Nephron progenitor cell (in vitro differentiated cells): Measurements from ENCODE around the gene FCGBP.

ENCODE experiments used
- DNase-seq: peaks from one replicate; pipeline ENCODE4 v3.0.0; 2021
- H3K27ac Mint-ChIP-seq: 2 replicates; pipeline ENCODE4 v1.8.0; 2021; ENCODE audit warnings: mild to moderate bottlenecking, moderate library complexity, mixed read lengths
- H3K27me3 Mint-ChIP-seq: 2 replicates; pipeline ENCODE4 v1.8.0; 2021; ENCODE audit warnings: mild to moderate bottlenecking, low read depth, mixed read lengths; ENCODE audit not compliant: poor library complexity
- H3K36me3 Mint-ChIP-seq: 2 replicates; pipeline ENCODE4 v1.8.0; 2021; ENCODE audit warnings: low read depth, mixed read lengths
- H3K4me1 Mint-ChIP-seq: 2 replicates; pipeline ENCODE4 v1.8.0; 2021; ENCODE audit warnings: mixed read lengths
- H3K4me3 Mint-ChIP-seq: 2 replicates; pipeline ENCODE4 v1.8.0; 2021; ENCODE audit warnings: mild to moderate bottlenecking, moderate library complexity, mixed read lengths
- H3K9me3 Mint-ChIP-seq: 2 replicates; pipeline ENCODE4 v1.8.0; 2021; ENCODE audit warnings: mild to moderate bottlenecking, moderate library complexity, mixed read lengths
- TF ChIP-seq, protein P1 (sequence below): fragments of 200-600 bp; sonication (generic); IDR thresholded peaks from 2 replicates; pipeline ENCODE4 v1.5.0; 2021; ENCODE audit warnings: antibody characterized with exemption

The FCGBP gene

DNA sequence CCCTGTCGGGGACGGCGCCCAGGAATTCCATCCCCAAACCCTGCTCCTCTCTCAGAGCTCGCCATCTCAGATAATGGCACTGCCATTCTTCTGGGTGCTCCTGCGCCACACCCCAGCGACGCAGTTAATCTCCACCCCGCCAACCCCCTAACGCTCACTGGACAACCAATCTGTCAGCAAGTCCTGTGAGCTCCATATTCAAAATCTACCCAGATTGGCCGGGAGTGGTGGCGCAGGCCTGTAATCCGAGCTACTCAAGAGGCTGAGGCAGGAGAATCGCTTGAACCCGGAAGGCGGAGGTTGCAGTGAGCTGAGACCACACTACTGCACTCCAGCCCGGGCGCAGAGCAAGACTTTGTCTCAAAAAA is 18.6 kb downstream of the FCGBP start:
- no peak for DNase-seq
- Mint-ChIP-seq H3K36me3 (no peaks in the 10 kb centered on the region), H3K9me3 (no peaks in the 10 kb centered on the region), H3K27ac (no peak overlapping the region), H3K4me1 (no peaks in the 10 kb centered on the region), H3K4me3 (no peak overlapping the region), H3K27me3 (peaks cover 14% of the 10 kb centered on the region)
- TF ChIP-seq, protein P1, sequence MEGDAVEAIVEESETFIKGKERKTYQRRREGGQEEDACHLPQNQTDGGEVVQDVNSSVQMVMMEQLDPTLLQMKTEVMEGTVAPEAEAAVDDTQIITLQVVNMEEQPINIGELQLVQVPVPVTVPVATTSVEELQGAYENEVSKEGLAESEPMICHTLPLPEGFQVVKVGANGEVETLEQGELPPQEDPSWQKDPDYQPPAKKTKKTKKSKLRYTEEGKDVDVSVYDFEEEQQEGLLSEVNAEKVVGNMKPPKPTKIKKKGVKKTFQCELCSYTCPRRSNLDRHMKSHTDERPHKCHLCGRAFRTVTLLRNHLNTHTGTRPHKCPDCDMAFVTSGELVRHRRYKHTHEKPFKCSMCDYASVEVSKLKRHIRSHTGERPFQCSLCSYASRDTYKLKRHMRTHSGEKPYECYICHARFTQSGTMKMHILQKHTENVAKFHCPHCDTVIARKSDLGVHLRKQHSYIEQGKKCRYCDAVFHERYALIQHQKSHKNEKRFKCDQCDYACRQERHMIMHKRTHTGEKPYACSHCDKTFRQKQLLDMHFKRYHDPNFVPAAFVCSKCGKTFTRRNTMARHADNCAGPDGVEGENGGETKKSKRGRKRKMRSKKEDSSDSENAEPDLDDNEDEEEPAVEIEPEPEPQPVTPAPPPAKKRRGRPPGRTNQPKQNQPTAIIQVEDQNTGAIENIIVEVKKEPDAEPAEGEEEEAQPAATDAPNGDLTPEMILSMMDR, result no peak

DNA sequence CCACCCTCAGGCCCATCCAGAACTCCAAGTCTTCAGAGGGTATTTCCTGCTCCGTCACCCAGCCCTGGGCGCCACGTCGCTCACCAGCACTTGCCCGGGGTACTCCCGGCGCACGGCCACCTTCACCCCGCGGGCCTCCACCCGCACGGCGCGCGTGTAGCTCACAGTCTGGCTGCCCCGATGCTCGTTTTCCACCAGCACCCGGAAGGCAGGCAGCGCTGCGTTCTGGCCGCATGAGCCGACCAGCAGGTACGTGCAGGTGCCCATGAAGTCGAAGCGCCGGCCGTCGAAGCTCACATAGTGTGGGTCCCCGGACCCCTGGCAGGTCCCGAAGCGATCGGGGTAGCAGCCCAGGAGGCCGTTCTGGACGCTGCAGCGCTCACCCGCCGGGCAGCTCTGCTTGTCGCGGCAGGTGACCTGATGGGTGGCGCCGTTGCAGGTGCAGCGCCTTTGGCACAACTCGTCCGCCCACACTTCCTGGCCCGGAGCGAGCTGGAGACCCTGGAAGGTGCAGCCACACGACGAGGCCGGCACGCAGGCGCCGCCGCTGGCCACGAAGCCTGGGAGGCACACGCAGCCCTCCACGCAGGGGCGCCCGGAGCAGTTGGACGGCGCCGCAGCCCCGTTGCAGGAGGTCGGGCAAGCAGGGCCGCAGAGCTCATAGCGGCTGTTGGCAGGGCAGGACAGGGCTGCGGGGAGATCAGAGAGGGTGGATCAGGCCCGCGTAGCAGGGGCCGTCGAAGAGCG is 19.2 kb downstream of the FCGBP start:
- Mint-ChIP-seq H3K27me3 (peaks cover 18% of the 10 kb centered on the region), H3K4me3 (no peak overlapping the region), H3K9me3 (no peaks in the 10 kb centered on the region), H3K36me3 (no peaks in the 10 kb centered on the region), H3K4me1 (no peaks in the 10 kb centered on the region), H3K27ac (no peak overlapping the region)
- TF ChIP-seq, protein P1, result no peak
- no peak for DNase-seq

DNA sequence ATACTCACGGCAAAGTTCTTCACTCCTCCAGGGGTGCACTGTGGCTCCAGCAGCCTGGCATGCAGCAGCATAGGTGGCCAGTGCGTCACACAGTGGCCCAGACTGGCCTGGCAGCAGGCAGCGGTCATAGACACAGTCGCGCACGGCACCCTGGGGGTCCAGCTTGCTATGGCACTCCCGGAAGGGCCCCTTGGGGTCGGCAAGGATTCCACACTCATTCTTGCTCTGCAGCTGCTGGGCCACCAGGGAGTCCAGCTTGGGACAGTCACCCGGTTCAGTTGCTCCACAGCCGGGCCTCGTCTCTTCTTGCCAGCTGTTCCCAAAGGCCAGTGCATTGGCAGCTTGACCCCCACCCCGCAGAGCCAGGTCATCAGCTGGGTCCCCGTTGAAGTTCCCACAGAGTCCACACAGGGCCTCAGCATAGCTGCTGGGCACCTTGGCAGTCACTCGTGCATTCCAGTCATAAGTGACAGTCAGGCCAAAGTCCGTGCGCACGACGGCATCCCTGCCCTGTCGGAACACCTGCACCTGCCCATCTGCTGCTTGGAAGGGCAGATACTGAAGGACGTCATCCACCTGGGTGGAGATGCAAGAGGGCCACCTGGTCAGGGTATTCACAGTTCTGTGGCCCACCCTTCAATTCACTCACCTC is 20.6 kb downstream of the FCGBP start:
- TF ChIP-seq, protein P1, result no peak
- Mint-ChIP-seq H3K4me3 (no peak overlapping the region), H3K27ac (no peak overlapping the region), H3K4me1 (no peaks in the 10 kb centered on the region), H3K9me3 (no peaks in the 10 kb centered on the region), H3K27me3 (peaks cover 18% of the 10 kb centered on the region), H3K36me3 (no peaks in the 10 kb centered on the region)
- DNase-seq, result no peak

DNA sequence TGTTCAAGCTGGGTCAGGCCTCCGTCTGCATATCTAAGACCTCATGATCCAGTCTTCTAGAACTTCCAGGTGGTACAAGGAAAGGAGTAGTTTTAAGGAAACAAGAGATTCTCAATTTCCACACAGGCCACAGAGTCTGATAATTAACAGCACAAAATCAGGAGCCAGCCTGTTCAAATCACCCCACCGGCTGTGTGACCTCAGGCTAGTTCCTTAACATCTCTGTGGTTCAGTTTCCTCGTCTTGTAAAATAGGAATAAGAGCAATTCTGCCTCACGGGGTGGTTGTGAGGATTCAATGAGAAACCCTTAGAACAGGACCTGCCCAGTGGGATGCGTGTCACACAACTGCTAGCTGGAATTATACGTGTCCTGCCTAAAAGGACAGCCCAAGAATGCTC is 25.6 kb downstream of the FCGBP start:
- Mint-ChIP-seq H3K36me3 (no peaks in the 10 kb centered on the region), H3K9me3 (no peaks in the 10 kb centered on the region), H3K27ac (no peak overlapping the region), H3K4me3 (no peak overlapping the region), H3K4me1 (no peaks in the 10 kb centered on the region), H3K27me3 (peaks cover 22% of the 10 kb centered on the region)
- DNase-seq, result no peak
- TF ChIP-seq, protein P1, result no peak

DNA sequence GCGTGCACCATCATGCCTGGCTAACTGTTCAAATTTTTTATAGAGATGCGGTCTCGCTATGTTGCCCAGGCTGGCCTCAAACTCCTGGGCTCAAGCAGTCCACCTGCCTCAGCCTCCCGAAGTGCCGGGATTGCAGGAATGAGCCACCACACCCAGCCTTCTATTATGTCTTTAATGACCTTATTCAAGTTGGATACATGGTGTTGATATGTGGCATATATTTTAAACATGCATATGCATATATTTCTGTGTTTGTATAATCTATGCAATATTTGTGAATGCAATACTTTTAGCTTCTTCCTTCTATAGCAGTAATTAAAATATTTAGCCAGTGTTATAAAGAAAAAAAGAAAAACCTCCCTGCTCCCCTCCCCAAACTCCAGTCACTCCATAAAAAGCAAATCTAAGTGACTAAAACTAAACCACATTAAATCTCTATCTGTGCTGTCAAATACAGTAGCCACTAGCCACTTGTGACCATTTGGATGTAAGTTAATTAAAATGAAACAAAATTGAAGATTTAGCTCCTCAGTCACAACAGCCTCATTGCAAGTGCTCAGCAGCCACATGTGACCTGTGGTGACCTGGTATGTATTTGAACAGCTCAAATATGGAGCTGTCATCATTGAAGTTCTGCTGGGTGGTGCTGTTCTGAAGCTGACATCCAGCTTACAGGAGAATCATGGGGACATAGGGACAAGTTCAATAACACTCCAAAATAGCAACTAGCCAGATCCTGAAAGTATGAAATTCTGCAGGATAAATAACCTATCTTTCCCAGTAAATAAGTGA is 27.4 kb downstream of the FCGBP start:
- TF ChIP-seq, protein P1, result no peak
- no peak for DNase-seq
- Mint-ChIP-seq H3K4me1 (no peaks in the 10 kb centered on the region), H3K4me3 (no peak overlapping the region), H3K36me3 (no peaks in the 10 kb centered on the region), H3K9me3 (no peaks in the 10 kb centered on the region), H3K27ac (no peak overlapping the region), H3K27me3 (peaks cover 19% of the 10 kb centered on the region)
